Suppressor macrophage treated with lipopolysaccharide for 1 hour (primary cell): ENCODE measurements around the gene NET1.
"Not testable (repeated sequence)": the region's sequence is repeated elsewhere in the genome, so short reads cannot be mapped to it uniquely, and the experiment has no call there.

ENCODE experiments used
- DNase-seq, 3 donors: peaks; one replicate each; pipeline ENCODE4 v3.0.0-alpha.2; 2020 to 2022

The NET1 gene

DNA sequence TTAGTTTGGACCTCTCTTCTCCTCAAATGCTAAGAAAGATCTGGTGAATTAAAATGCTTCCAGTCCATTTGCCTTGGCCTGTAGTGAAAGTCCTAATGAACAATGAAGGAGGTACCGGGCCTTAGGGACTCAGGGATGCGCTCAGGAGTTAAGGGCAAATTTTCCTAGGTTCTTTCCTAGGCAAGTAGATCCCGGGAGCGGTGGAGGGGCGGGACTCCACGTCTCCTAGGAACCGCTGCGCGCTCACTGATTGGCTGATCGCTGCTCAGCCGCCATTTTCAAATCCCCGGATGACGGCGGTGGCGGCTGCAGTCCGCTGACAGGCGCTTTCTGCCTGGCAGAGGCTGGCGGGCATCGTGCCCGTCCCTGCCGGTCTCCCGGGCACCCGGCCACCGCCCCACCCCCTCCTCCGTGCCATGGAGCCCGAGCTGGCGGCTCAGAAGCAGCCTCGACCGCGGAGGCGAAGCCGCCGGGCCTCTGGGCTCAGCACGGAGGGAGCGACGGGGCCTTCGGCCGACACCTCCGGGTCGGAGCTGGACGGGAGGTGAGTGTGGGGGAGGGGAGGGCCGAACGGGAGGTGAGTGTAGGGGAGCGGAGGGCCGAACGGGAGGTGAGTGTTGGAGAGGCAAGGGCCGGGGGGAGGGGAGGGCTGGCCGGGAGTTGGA, at the start of gene NET1:
TSS of gene NET1 (plus strand) at position 281 of the 665 bp plus-strand sequence. CDS start at position 417, 136 bp downstream.
- DNase-seq: peak; percentile 86 to 93 (median 87)

DNA sequence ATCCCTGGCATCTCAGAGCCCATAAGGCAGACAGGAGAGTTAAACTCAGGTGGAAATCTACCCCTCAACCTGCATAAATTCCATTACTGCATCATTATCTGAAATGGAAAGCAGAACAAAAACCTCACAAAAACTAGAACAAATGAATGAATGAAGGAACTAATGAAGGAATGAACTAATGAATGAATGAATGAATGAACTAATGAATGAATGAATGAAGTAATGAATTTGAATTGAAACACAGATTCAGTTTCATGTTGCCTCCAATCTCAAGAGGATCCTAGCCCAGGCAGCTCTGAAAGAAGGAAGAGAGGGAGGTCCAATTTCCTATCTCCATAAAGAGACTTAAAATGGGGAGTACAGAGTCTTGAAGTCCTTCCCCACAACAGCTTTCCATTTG, 49.5 kb upstream of the NET1 start:
- no peak for DNase-seq

- DNase-seq: no peak
Measured at GRCh38 chr10:5364374-5364773, 48.0 kb upstream of the NET1 start.

GRCh38 chr10:5364890-5365338, 47.4 kb upstream of the NET1 start, which contains the start of gene UCN3:
TSS of gene UCN3 (plus strand) at chr10:5364966. CDS start at chr10:5373721, 8,755 bp downstream.
- DNase-seq: no peak

- DNase-seq: no peak
Measured at GRCh38 chr10:5365928-5366327, 46.4 kb upstream of the NET1 start.

DNA sequence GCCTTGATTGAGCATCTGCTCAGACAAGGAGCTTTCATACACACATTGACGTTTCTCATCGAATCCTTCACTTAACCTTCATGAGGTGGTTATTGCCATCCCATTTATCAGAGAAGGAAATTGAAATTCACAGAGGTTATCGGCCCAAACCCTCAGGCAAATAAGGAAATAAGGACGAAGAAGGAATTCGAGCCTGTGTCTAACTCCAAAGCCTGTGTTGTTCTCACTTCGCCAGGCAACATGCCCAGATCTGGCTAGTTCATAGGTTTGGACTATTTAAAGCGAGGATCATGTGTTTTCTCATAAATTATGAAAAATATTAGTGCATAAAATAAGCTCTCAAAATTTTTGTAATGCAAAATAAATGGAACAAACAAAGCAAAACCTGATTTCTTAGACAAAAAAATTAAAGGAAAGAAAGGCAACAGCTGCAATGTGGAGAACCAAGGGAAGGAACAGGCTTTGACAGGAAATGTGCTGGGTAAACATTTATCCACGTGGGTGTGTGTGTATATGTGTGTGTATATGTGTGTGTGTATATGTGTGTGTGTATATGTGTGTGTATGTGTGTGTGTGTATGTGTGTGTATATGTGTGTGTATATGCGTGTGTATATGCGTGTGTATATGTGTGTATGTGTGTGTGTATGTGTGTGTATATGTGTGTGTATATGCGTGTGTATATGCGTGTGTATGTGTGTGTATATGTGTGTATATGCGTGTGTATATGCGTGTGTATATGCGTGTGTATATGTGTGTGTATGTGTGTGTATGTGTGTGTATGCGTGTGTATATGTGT, 42.8 kb upstream of the NET1 start:
- DNase-seq: no peak

GRCh38 chr10:5370493-5371352, 41.6 kb upstream of the NET1 start:
- no peak for DNase-seq

- DNase-seq: no peak
Measured at GRCh38 chr10:5373307-5373706, 39.0 kb upstream of the NET1 start.

DNA sequence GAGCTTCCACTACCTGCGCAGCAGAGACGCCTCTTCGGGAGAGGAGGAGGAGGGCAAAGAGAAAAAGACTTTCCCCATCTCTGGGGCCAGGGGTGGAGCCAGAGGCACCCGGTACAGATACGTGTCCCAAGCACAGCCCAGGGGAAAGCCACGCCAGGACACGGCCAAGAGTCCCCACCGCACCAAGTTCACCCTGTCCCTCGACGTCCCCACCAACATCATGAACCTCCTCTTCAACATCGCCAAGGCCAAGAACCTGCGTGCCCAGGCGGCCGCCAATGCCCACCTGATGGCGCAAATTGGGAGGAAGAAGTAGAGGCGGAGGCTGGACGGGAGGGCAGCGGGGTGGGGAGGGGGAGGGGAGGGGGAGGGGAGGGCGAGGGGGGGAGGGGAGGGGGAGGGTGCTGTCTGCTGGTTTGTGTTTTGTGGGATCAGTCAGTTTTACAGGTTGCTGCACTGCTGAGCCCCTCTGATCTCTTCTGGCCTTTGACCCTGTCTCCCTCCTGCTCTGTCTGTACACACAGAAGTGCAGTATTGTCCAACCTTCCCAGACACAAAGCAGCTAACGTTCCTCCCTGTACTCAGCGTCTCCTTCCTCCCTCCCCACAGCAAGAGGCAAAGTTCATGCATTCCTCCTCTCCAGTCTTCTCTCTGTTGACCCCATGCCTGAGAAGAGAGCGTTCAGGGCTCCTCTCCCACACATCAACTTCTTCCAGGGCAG, 38.3 kb upstream of the NET1 start:
- DNase-seq: no peak

- DNase-seq: no peak
Measured at GRCh38 chr10:5376450-5376849, 35.9 kb upstream of the NET1 start.

DNA sequence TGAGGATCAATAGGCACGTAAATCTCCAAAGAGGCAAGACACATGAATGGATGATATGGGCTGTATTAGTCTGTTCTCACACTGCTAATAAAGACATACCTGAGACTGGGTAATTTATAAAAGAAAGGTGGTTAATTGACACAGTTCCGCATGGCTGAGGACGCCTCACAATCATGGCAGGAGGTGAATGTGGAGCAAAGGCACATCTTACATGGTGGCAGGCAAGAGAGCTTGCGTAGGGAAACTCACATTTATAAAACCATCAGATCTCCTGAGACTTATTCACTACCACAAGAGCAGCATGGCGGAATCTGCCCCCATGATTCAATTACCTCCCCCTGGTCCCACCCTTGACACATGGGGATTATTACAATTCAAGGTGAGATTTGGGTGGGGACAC, 33.2 kb upstream of the NET1 start:
- not testable (repeated sequence) for DNase-seq

- not testable (repeated sequence) for DNase-seq
Measured at GRCh38 chr10:5380395-5380794, 32.0 kb upstream of the NET1 start.

DNA sequence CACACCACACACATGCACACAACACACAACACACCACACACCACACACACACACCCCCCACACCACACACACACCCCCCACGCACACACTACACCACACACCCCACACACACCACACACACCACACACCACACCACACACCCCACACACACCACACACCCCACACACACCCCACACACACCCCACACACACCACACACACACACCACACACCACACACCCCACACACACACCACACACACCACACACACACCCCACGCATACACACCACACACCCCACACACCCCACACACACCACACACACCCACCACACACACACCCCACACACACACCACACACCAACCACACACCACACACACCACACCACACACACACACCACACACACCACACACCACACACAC, 31.2 kb upstream of the NET1 start:
- no peak for DNase-seq

- peak in 2 of 3 donors; percentile 6 to 13 for DNase-seq
Measured at GRCh38 chr10:5385224-5385623, 27.1 kb upstream of the NET1 start.

DNA sequence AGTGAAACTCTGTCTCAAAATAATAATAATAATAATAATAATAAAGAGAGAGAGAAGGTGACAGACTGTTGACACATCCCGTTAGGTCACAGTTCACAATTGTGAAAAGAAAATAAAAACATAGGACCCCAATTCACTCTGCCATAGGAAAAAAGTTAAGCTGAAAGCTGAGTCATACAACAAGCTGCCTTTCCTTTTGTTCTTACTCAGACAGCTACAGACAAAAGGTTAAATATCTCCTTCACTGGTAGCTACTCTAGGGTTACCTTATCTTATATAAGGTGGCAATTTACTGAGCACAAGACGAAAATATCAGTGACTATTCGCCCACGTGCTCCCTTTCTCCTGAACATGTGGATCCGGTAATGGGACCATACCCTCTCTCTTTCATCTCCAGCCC, 25.2 kb upstream of the NET1 start:
- DNase-seq: no peak

- DNase-seq: no peak
Measured at GRCh38 chr10:5390607-5391205, 21.7 kb upstream of the NET1 start.

GRCh38 chr10:5391790-5392189, 20.6 kb upstream of the NET1 start:
- DNase-seq: no peak

GRCh38 chr10:5393529-5393928, 18.8 kb upstream of the NET1 start:
- no peak for DNase-seq

DNA sequence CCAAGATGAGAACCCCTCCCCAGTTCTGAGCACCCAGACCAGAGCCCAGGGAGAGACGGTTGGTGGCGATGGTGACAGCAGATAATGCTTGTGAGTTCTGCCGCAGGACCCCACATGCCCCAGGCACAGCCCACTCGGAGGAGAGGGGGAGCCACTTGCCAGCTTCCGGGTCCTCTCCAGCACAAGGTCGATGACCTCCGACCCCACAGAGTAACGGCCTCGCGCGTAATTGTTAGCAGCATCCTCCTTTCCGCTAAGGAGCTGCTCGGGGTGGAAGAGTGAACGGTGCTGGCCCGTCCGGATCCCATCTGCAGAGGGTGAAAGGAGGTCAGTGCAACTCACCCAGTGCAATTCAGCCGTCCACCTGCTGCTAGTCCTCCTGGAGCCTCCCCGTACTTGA, 17.2 kb upstream of the NET1 start:
- DNase-seq: no peak

- DNase-seq: no peak
Measured at GRCh38 chr10:5396556-5397300, 15.6 kb upstream of the NET1 start.

DNA sequence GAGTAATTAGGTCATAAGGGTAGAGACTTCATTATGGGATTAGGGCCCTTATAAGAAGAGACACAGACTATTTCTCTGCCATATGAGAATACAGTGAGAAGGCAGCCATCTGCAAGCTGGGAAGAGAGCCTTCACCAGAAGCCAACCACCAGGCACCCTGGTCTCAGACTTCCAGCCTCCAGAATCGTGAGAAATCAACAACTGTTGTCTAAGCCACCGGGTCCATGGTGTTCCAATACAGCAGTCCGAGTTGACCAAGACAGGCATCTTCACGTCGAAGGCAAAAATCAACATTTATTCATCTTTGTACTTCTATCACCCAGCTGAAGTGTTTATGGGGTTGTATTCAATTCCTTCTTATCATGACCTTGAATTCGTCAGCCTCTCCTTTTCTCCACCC, 13.0 kb upstream of the NET1 start:
- no peak for DNase-seq
